Stimulated activated CD4-positive, alpha-beta T cell treated with anti-CD3 and anti-CD28 coated beads, Interleukin-4, amount 100 ng/mL, for 48 hours (primary cell): Measurements from ENCODE around the gene EPS8.

Experiments
- DNase-seq, 2 donors: peaks; one replicate each; pipeline ENCODE4 v3.0.0-alpha.2; 2020; ENCODE audit warnings: low read depth in 2 of 2

EPS8 gene

DNA sequence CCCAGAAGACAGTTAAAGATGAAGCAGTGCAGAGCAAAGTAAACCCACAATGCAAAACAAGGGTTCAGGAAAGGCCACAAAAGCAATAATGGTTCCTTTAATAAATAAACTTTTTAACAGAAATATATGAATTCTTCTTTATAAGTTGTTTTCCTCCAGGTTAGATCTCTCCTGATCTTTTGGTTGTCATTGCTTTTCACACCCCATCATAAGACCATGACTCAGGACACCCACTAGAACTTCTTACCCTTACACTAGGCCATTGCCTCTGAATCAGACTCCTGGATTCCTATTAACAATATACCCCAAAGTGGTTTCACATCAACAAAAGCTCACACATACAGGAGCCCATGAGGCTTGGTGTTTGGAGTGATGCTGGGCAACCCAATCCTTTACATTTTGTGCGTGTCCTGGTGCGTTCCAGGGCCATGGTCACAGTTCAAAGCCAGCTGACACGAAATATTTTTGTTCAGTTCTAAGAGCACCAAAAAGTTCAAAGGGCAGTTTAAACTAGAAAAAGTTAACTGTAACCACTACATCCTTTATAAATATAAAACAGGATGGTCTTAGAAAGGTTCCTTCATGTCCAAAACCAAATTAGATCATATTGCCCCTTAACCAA, 187.0 kb downstream of the EPS8 start:
- no peak for DNase-seq

- no peak for DNase-seq
Observed at GRCh38 chr12:15601210-15601800, 187.9 kb downstream of the EPS8 start.

DNA sequence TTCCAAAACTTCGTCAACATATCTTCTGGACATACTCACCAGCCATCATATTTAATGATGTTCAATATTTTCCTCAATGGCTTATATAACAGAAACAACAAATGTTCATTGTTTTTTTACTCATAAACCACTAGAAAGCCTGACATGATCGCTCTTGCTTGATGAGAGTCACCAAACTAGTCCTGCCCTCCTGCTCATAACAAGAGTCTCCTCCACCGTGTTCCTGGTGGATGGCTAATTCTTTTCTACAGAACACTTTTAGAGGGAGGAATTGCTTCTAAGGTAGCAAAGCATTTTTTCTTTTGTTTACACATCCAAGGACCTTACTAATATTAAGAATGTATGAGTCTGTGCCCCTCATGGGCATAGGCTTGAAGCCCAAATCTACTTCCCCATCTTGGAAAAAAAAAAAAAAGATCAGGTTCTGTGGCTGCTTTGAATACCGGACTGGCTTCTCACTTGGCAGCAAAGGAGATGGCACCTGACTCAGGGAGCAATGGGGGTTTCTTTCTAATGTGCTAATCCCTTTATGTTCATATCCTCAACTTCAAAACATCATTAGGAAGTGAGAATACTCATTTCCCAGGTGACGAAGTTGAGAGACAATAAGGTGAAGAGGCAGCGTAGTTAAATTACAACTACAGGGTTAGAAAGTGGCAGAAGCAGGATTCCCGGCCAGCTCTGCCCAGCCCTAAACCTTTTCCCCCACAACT, 188.8 kb downstream of the EPS8 start:
- no peak for DNase-seq

DNA sequence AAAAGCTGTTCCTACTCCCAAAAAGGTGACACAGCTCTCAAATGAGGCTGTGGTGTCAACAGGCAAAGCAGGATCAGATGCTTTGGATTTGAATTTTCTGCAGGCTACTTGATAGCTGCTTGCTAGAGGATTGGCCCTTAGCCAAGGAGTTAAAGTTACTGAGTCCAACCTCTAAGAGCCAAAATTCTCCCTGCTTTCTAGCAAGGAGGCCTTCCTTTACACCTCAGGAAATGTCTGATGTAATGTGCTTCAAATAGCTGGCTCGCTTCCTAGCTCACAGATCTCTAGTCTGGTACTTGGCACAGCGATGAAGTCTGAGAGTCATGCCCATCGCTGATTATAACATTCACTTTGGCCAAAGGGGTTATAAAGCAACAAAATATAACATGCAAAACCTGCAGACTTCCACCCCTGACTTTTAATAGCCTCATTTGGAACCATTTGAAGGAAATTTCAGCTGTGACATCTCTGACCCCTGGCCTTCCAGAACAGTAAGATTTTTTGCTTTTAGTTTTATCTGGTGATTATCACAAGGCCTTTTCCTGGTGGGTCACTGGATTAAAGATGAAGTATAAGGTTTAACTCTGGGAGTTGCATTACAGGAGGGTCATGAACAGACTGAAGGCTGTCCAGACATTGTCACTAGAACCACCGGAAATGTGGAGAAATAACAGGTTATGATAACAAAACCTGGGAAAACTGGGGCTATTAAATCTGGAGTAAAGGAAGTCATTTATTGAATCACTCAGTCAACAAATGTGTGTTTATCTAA, 189.7 kb downstream of the EPS8 start:
- no peak for DNase-seq

DNA sequence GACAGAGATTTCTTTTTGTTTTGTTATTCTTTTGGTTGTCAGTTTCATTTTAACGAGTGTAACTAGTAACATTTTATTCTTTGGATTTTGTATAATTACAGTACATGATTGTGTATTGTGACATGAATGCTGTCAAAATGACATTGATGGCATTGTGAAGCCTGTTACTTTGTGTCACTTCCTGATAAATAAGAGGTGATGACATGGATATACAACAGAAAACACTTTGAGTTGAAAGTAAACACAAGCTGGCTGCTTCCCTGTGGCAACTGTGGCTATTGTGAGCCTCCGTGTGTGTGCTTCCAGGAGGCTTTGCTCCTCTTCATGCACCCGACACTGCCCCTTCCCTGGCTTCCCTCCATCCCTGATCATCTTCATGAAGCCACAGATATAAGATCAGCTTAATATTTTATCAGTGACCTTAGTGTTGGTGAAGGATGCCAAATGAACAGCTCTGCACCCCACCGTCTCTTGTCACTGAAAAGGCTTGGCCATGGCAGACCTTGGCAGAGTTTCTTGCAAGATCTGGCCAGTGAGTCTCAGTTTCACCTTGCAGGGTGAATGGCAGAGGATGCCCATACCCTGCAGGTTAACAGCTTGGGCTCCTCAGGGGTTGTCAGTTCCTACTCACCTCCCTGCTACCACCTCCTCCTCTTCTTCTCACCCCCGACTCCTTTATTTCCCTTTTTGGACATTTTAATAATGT, 191.9 kb downstream of the EPS8 start:
- no peak for DNase-seq

DNA sequence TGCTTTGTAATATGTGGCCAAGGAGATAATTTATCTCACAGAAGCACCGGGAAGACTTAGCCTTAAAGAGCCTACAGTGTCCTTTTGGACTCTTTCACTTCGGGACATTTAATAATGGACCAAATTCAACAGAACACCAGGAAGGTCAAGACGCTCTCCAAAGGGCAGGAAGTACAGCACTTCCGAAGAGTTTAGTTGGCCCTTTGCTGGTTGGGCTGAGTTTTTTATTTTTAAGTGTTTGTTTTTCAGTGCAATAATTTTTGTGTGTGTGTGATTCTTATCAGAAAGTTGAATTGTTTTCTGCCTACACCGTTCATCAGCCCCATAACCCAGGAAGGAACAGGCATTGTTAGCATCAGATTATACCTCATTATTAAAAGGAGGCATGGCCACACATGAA, 193.0 kb downstream of the EPS8 start:
- no peak for DNase-seq

DNA sequence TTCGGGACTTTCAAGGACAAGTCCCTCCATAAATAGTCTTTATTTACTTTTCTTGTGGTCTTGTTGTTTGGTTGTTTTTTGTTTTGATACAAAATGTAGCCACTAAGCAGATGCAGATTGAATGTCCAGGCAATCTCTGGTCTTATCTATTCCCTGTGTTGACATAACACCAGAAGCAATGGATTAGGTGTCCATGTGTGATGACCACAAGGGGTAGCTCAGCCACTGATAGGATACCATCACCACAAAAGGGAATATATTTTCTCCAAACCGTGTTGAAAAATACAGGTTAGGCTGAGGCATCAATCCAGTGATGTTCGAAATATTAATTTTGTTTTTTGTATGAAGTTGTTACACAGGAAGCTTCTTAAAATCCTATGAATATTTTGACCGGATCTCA, 196.3 kb downstream of the EPS8 start:
- DNase-seq, result no peak

- DNase-seq, result no peak
Observed at GRCh38 chr12:15591811-15592210, 197.4 kb downstream of the EPS8 start.

DNA sequence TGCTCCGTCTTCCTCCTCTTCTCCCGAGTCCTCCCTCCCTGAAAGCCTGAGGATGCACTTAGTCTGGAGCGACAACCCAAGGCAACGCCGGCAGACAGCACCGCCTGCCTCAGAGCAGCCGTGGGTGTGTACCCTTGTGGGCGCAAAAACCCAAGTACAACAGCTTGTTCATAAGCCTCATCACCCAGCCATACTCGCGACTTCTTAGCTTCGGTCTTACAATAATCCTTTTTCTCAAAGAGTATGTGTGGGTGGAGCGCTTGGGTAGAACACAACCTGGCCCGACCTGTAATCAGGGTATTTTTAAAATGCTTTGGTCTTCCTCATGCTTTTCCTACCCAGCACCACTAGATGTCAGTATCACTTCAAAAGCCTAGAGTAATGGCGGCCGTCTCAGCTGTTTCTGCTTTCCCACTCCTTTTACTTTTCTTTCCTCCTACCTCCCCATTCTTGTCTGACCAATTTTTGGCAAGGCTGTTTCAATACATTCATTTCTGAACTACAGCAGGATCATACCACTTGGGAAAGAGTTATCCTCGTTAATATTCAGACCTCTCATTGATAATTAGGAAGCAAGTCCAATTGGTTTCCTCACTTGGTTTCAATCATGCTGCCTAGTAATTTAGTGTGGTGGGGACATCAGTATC, 198.9 kb downstream of the EPS8 start:
- peak in 1 of 2 donors; percentile 25 for DNase-seq

- no peak for DNase-seq
Observed at GRCh38 chr12:15589328-15590032, 199.7 kb downstream of the EPS8 start.

DNA sequence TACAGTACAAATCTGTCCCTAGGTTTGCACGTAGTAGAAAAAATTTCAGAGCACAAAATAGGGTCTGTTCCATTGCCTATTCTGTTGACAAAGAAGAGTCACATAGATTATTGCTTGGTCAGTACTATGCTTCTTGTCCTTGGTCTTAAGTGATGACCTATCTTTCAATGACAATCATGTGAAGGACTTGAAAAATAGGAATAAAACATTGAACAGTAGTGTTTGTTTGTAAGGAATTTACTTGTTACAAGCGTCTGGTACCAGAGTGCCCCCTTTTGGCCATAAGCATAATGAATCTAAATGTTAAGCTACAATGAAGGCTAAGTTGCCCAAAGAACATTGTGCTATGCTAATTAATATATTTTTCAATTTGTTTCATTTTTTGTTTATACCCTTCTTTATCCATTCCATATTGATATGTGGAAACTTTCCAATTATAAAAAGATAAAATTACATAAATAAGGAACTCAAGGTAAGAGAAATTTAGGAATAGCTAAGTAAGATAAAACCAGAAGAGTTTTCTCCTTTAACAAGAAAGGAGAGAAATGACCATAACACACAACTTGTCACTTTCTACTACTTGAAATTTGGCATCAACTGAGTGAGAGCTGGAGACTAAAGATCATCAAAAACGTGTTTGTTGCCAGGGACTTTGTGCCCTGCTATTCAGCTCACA, 204.7 kb downstream of the EPS8 start:
- DNase-seq, result no peak

DNA sequence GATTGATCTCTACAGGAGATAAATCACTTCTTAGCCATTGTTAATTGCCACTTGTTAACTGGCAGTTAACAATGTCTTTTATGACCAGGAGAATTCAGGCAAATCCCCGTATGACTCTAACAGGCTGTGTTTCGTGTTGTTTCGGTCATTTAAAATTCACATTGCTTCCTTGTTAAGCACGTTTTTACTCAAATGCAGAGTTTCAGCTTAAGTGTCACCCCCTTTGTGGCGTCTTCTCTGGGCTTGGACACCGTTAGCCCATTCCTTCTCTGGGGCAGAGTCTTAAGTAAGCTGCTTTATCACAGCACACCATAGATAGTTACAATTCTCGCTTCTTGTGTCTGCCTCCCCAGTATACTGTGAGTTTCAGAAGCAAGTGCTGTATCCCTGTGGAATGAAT, 205.4 kb downstream of the EPS8 start:
- no peak for DNase-seq

DNA sequence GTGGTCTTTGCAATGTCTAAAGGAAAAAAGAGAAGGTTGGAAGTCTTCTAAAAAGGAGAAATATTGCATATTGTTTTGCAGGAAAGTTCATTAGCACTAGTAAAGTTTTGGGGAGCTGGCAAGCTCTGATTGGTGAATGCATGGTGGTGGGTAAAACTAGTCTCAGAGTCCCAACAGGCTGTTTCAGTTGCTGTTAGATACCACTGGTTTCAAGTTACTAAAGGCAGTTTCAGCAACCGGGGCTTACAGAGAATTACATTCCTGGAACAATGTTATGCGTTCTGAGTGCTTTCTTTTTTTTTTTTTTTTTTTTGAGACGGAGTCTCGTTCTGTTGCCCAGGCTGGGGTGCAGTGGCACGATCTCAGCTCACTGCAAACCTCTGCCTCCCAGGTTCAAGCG, 208.2 kb downstream of the EPS8 start:
- DNase-seq, result no peak

GRCh38 chr12:15580431-15580830, 208.8 kb downstream of the EPS8 start:
- DNase-seq, result no peak

GRCh38 chr12:15575671-15576541, 213.3 kb downstream of the EPS8 start:
- no peak for DNase-seq

- no peak for DNase-seq
Observed at GRCh38 chr12:15574353-15574752, 214.8 kb downstream of the EPS8 start.
